Common myeloid progenitor, CD34-positive (primary cell): ENCODE measurements around the gene PPP2R2B.

ENCODE experiments used
- CTCF ChIA-PET: fragments of 350-600 bp; sonication (Branson Sonifier 250); formaldehyde crosslinking; loops from one replicate; lab custom pipeline; 2021; ENCODE audit warnings: antibody characterized with exemption; lab: Charles Lee
- POLR2A ChIA-PET: fragments of 350-600 bp; sonication (Branson Sonifier 250); formaldehyde crosslinking; loops from one replicate; lab custom pipeline; 2021; ENCODE audit warnings: antibody characterized with exemption; lab: Charles Lee
- DNase-seq, 3 donors: peaks; one replicate each; pipeline versions ENCODE4 v3.0.0 to v3.0.0-alpha.2; 2013
- H3K27ac ChIP-seq, 2 experiments: 1 replicate in 1 of 2; 2 replicates in 1 of 2; pipeline ENCODE4 v1.7.0; 2013; ENCODE audit warnings: inconsistent platforms in 2 of 2, low read length in 2 of 2, mild to moderate bottlenecking in 2 of 2, low read depth in 1 of 2, moderate library complexity in 1 of 2; ENCODE audit not compliant: severe bottlenecking in 2 of 2, insufficient read depth in 1 of 2, poor library complexity in 1 of 2
- H3K27me3 ChIP-seq, 5 experiments: replicated peaks in 2 of 5; 1 replicate in 3 of 5; 2 replicates in 2 of 5; pipeline versions ENCODE4 v1.6.1 to v1.7.0; 2013; ENCODE audit warnings: low read length in 4 of 5, mild to moderate bottlenecking in 2 of 5, moderate library complexity in 2 of 5, inconsistent platforms in 1 of 5; ENCODE audit not compliant: insufficient read depth in 5 of 5, control insufficient read depth in 4 of 5
- H3K36me3 ChIP-seq, 4 experiments: 1 replicate in 2 of 4; 2 replicates in 2 of 4; pipeline versions ENCODE4 v1.6.1 to v1.7.0; 2013; ENCODE audit warnings: low read length in 3 of 4, control low read depth in 1 of 4, mild to moderate bottlenecking in 1 of 4; ENCODE audit not compliant: control insufficient read depth in 4 of 4, insufficient read depth in 4 of 4
- H3K4me1 ChIP-seq, 4 experiments: 1 replicate in 3 of 4; 2 replicates in 1 of 4; pipeline versions ENCODE4 v1.6.1 to v1.7.1; 2013; ENCODE audit warnings: low read length in 3 of 4, mild to moderate bottlenecking in 3 of 4, control low read depth in 1 of 4, inconsistent platforms in 1 of 4, moderate library complexity in 1 of 4; ENCODE audit not compliant: control insufficient read depth in 4 of 4, insufficient read depth in 4 of 4; ENCODE audit errors: control extremely low read depth in 1 of 4
- H3K4me3 ChIP-seq, 7 experiments: 1 replicate in 4 of 7; 2 replicates in 3 of 7; pipeline versions ENCODE4 v1.5.1 to v1.7.0; 2013; ENCODE audit warnings: mild to moderate bottlenecking in 7 of 7, low read length in 6 of 7, moderate library complexity in 6 of 7, inconsistent platforms in 2 of 7, low read depth in 2 of 7, control low read depth in 1 of 7; ENCODE audit not compliant: insufficient read depth in 4 of 7, control insufficient read depth in 1 of 7; ENCODE audit errors: extremely low read depth in 1 of 7
- H3K9me3 ChIP-seq, 5 experiments: 1 replicate in 4 of 5; 2 replicates in 1 of 5; pipeline versions ENCODE4 v1.6.1 to v1.7.1; 2013; ENCODE audit warnings: low read length in 4 of 5, mild to moderate bottlenecking in 2 of 5, inconsistent platforms in 1 of 5, low read depth in 1 of 5, moderate library complexity in 1 of 5; ENCODE audit not compliant: control insufficient read depth in 4 of 5, insufficient read depth in 2 of 5; ENCODE audit errors: control extremely low read depth in 1 of 5
- WGBS: methylation state at CpG from one replicate; pipeline ENCODE4 v1.1.5; 2013; ENCODE audit not compliant: insufficient coverage; 5-methylcytosine and 5-hydroxymethylcytosine counted together

The PPP2R2B gene

GRCh38 chr5:146699138-146699537 lies 179.4 kb downstream of the PPP2R2B start:
- no peak overlapping the region for H3K27ac ChIP-seq
- no peak for DNase-seq
- H3K4me1 ChIP-seq: peaks cover 3 to 8% (median 5%) of the 10 kb centered on the region in 4 experiments
- ChIA-PET CTCF (no interaction called here), POLR2A (interaction anchor here (0.9 kb wide), 1 partner anchor 52 kb away, joined by 3 read pairs; no protein-coding TSS in a partner anchor)
- no peaks in the 10 kb centered on the region for H3K36me3 ChIP-seq
- WGBS: 100% methylated on average over 2 of the region's 3 CpGs
- H3K4me3 ChIP-seq: no peak overlapping the region
- no peaks in the 10 kb centered on the region for H3K9me3 ChIP-seq
- no peaks in the 10 kb centered on the region for H3K27me3 ChIP-seq

- no peaks in the 10 kb centered on the region for H3K27me3 ChIP-seq
- no peak for DNase-seq
- ChIA-PET POLR2A (interaction anchor here (0.9 kb wide), 1 partner anchor 52 kb away, joined by 3 read pairs; no protein-coding TSS in a partner anchor), CTCF (no interaction called here)
- H3K27ac ChIP-seq: no peak overlapping the region
- WGBS: 100% methylated on average over 1 of the region's 1 CpG
- peaks cover 3 to 6% (median 5%) of the 10 kb centered on the region in 4 experiments for H3K4me1 ChIP-seq
- no peaks in the 10 kb centered on the region for H3K36me3 ChIP-seq
- no peak overlapping the region for H3K4me3 ChIP-seq
- no peaks in the 10 kb centered on the region for H3K9me3 ChIP-seq
These were observed 179.9 kb downstream of the PPP2R2B start for GRCh38 chr5:146698651-146699050.

GRCh38 chr5:146697211-146697610 lies 181.3 kb downstream of the PPP2R2B start:
- no peak overlapping the region for H3K4me3 ChIP-seq
- ChIA-PET POLR2A (no interaction called here), CTCF (no interaction called here)
- H3K4me1 ChIP-seq: peaks cover 0 to 5% (median 5%) of the 10 kb centered on the region in 4 experiments
- no peak overlapping the region for H3K27ac ChIP-seq
- H3K9me3 ChIP-seq: no peaks in the 10 kb centered on the region
- no peaks in the 10 kb centered on the region for H3K27me3 ChIP-seq
- no peak for DNase-seq
- no peaks in the 10 kb centered on the region for H3K36me3 ChIP-seq

GRCh38 chr5:146695646-146696045 lies 182.9 kb downstream of the PPP2R2B start:
- POLR2A ChIA-PET: no interaction called here
- CTCF ChIA-PET: no interaction called here
- Histone ChIP-seq H3K4me1 (peaks cover 0 to 5% (median 4%) of the 10 kb centered on the region in 4 experiments), H3K4me3 (no peak overlapping the region), H3K27ac (no peak overlapping the region), H3K36me3 (no peaks in the 10 kb centered on the region), H3K27me3 (no peaks in the 10 kb centered on the region), H3K9me3 (no peaks in the 10 kb centered on the region)
- no peak for DNase-seq
- no CpG with 5 or more reads among the region's 1 CpG for WGBS

- Histone ChIP-seq H3K27ac (no peak overlapping the region), H3K27me3 (no peaks in the 10 kb centered on the region), H3K9me3 (no peaks in the 10 kb centered on the region), H3K4me3 (no peak overlapping the region), H3K4me1 (no peaks in the 10 kb centered on the region), H3K36me3 (no peaks in the 10 kb centered on the region)
- ChIA-PET CTCF (interaction anchor here (1.3 kb wide), 1 partner anchor 17 kb away, joined by 4 read pairs; no protein-coding TSS in a partner anchor), POLR2A (no interaction called here)
- DNase-seq: no peak
- WGBS: 98% methylated on average over 5 of the region's 6 CpGs
These were observed 187.6 kb downstream of the PPP2R2B start for GRCh38 chr5:146690880-146691355.

- Histone ChIP-seq H3K36me3 (no peaks in the 10 kb centered on the region), H3K4me3 (no peak overlapping the region), H3K27ac (no peak overlapping the region), H3K9me3 (no peaks in the 10 kb centered on the region), H3K4me1 (no peaks in the 10 kb centered on the region), H3K27me3 (no peaks in the 10 kb centered on the region)
- DNase-seq: no peak
- CTCF ChIA-PET: interaction anchor here (1.6 kb wide), 1 partner anchor 13 kb away, joined by 3 read pairs; no protein-coding TSS in a partner anchor
- POLR2A ChIA-PET: no interaction called here
- WGBS: 94% methylated on average over 2 of the region's 4 CpGs
These were observed 190.9 kb downstream of the PPP2R2B start for GRCh38 chr5:146687630-146688029.

GRCh38 chr5:146683861-146684260 lies 194.7 kb downstream of the PPP2R2B start:
- 100% methylated on average over 1 of the region's 5 CpGs for WGBS
- Histone ChIP-seq H3K36me3 (no peaks in the 10 kb centered on the region), H3K4me3 (no peak overlapping the region), H3K27ac (no peak overlapping the region), H3K4me1 (no peaks in the 10 kb centered on the region), H3K9me3 (no peaks in the 10 kb centered on the region), H3K27me3 (no peaks in the 10 kb centered on the region)
- POLR2A ChIA-PET: no interaction called here
- no peak for DNase-seq
- CTCF ChIA-PET: no interaction called here
